Hematopoietic multipotent progenitor cell treated with erythropoietin and hydrocortisone succinate and interleukin-3 and kit ligand, for 17 days (in vitro differentiated cells): ENCODE data around the gene ELMO1.

ENCODE experiments used
- DNase-seq: peaks from one replicate; pipeline ENCODE4 v3.0.0-alpha.2; 2015; ENCODE audit warnings: low spot score

The ELMO1 gene

DNA sequence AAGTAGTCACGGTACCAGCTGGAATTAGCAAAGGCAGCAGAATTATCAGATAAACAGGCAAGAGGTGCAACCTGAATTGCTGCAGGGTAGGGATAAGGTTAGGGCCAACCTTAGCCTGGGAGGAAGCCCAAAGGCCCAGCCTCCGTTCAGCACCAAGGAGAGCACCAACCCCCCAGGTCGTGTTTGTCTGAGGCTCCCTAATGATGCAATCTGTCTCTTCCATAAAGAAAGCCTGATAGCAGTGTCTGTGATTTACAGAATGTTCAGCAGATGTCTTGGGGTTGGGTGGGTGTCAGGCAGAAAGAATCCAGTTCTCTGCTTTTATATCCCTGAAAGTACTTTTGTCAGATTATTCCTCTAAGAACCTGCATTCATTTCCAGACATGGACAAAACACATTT, 396.0 kb downstream of the ELMO1 start:
- DNase-seq, result no peak

DNA sequence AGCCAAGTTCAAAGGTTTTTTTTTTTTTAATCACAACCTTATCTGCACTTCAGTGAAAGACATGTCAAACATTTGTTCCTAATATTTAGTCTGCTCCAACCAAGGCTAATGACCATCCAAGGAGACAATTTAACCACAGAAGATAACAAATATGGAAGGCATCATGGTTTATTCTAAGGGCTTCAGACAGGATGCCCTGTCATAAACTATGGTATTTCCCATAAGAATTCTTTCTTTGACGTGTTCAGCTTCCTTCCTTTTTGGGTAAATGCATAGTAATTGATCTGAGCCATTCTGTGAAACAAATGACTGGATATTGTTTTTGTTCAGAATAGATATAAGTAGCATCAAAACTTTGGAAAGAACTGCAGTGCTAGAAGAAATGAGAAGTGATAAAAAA, 397.9 kb downstream of the ELMO1 start:
- DNase-seq, result no peak

DNA sequence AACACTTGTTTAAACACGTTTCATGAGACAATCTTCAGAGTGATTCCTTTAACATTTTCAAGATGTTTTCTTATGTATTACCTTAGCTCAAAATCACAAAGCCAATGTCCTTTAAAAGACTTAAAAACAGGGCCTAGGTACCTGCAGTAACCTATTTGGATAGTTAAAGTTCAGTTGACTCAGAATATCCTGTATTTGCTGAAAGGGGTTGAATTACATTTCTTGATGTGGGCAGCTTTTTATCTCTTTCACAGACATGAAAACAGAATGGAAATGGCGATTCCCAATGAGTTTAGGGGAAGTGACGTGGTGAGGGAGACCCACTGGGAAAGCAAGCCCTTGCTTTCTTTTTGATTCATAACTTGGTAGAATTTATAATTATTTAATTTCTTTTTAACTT, 400.0 kb downstream of the ELMO1 start:
- no peak for DNase-seq

DNA sequence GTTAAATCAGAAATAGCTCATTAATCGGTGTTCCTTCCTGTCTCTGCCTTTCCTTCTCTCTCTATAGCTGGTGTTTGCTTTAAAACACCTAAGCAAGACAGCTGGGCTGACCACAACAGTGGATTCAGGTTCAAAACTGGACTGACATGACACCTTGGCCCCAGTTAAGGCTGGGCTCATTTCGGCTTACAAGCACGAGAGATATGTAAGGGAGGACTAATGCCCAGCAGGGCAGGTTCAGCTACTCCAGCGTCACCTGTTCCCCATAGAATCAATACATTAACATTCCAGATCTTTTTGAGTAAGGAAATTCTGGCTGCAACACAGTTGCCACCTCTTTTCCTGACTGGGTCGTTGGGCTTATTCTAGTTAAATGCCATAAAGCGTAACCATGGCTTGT, 401.4 kb downstream of the ELMO1 start:
- DNase-seq, result no peak

DNA sequence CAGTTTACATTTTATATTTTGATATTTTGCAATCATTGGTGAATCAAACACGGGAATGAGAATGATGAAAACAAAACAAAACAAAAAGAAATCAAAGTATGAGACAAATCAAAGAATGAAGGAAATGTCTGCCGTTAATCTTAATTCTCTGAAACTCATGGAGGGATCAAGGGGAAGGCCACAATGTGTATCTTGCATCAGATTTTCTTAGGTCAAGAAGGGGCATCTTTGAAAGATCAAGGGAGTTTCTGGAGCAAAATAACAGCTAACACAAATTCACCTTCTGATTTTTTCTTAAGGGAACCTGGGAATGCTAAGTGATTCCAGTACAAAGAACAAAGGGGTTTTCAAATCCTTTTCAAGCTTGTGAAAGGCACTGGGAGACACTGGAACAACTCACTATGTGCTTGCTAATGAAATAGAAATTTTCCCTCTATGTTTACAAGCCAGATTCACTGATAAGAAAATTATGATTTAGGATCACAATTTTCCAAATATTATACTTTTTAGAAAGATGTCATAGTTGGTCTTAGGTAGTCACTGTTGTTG, 402.1 kb downstream of the ELMO1 start:
- DNase-seq, result no peak

DNA sequence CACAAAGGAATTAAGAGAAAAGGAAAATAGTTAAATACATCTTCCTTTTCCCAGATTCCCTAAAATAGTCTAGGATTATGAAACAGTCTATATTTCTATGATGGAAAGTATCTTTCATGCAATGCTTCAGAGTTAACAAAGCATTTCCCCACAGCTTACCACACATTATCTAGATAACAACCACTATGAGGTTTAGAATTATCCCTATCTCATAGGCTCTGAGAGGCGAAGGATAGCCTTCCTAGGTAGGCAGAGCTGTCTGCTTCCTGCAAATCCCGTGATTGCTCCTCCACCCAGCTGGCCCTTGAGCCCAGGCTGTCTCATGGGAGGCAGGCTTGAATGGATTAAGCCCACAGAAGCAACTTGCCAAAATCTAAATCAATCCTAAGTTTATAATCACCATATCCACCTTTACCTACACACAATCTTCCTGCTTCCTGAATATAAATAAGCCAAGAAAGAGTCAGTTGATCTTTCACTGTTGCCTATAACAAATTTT, 402.9 kb downstream of the ELMO1 start:
- no peak for DNase-seq

DNA sequence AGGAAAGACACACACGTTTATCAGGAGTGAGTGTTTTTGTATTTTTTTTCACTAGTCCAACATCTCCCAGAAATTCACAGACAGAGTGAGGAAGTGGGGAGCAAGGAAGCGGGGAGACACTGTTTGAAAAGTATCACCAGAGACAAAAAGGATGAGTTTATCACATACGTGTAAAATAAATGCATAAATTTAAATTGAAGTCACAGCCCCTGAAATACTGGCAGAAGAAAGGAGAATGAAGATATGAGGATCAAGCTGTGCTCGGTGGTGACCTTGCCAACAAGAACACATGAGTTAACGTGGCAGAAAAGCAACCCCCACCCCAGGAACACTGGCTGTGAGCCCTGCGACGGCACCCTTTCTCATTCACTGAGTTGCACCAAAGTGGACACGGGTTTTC, 407.2 kb downstream of the ELMO1 start:
- no peak for DNase-seq

DNA sequence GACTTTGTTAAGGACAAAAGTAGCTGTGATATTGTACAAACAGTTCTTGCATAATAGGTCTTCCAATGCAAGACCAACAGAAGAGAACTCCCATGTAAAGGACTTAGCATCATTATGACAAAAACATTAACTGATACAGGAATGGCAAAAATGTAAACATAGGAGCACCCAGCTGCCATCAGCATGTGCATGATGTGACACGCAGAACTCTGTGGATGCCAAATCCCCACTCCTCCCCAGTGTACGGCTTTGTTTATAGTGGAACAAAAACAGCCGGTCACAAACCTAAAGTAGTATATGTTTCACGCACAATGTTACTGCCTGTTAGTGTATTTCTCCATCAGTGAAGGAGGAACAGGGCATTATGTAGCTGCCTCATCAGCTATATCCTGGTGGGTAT, 408.3 kb downstream of the ELMO1 start:
- DNase-seq, result no peak

DNA sequence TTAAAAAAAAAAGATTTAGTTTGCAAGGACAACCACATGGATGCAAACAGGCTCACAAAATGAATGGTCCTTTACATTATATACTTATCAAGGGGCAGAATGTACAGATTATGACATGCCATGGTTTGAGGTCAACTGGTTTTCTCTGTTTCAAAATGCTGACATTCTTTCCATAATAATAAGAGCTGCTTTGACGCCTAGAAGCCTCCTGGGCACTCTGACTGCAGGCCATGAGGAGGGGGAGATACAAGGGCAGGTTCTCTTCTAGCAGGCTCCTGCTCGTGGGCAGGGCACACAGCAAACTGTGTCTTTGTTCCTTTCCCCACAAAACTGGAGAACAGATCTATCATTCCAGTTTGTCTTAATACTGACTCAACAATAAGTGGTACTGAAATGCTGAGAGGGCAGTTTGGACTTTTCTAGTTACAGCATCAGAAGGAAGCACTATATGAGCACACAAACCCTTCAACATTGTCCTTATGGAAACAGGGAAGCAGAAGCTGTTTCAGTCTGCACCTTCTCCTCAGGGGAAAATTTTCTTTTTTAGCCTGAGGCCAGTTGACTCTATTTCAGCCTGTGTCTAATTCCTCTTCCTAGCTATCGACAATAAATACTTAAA, 409.4 kb downstream of the ELMO1 start:
- DNase-seq, result no peak

DNA sequence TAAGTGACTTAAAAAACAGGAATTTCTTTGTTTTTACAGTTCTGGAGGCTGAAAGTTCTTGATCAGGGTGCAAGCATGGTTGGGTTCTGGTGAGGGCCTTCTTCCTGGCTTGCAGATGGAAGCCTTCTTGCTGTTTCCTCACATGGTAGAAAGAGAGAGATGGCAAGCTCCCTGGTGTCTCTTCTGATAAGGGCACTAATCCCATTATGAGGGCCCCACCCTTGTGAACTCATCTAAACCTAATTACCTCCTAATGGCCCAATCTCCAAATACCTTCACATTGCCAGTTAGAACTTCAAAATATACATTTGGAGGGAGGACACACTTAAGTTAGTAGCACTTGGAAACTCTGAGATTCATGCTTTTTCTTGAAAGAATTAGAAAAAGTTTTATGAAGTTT, 410.0 kb downstream of the ELMO1 start:
- no peak for DNase-seq

DNA sequence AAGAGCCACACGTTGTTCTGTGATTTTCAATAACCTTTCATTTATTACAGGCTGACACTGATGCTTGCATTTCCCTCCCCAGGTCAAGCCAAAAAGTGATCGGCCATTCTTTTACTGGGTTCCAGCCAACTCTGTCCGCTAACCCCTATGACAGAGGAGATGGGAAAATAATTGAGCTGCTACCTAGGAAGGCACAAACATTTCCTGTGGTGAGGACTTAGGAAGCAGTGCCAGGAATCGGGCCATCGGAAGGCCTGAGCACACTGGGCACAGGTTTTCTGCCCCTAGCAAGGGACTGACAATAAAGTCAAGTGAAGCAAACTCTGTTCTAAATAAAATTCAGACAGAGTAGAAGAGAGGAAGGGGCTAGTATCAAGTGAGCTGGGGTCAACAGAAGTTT, 411.4 kb downstream of the ELMO1 start:
- no peak for DNase-seq

DNA sequence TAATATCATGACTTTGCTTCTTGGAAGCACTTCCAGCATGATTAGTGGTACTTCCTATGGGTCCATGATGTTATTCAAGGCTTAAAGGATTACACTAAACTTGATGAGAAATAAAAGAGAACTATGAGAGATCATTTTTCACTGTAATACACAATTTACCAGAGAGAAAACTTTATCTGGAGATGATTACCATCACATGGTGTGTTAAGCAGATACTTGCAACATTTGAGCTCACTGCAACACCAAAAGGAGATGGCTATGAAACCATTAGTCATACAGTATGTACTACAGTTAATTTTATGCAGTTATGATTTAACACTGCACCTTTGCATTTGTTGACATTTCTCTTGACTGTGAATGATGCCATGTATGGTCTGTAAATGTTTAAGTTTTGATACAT, 413.0 kb downstream of the ELMO1 start:
- DNase-seq, result no peak

DNA sequence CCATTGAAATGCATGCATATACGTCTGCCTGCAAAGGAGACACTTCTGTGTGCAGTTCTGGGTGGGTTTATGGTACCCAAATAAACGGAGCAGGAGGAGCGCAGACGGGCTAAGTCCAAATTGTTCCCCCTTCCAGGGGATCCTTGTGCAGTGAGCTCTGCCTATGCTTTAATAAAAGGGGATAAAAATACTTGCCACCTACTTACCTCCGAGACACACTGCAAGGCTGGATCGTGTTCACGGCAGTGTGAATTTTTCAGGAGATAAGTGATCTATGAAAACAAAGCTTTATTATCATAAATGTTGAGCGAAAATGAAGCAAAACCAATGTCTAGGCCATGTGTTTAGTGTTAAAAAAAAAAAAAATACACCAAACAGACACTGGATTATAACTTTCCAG, 415.5 kb downstream of the ELMO1 start:
- DNase-seq, result no peak

DNA sequence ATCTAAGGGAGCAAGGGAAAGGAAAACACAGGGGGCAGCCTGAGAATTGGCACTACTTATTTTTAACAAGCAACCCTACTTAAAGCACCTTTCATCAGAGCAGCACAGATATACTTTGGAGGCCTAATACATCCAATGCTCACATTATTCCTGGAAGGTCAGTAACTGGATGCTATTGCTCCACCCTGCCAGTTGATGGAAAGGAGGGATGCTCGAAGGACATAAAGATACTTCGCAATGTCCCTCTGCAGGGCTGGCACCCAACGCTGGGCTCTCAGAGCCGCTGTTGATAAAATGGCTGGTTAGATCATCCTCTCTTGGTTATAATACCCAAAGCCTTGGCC, 416.4 kb downstream of the ELMO1 start:
- DNase-seq, result no peak

DNA sequence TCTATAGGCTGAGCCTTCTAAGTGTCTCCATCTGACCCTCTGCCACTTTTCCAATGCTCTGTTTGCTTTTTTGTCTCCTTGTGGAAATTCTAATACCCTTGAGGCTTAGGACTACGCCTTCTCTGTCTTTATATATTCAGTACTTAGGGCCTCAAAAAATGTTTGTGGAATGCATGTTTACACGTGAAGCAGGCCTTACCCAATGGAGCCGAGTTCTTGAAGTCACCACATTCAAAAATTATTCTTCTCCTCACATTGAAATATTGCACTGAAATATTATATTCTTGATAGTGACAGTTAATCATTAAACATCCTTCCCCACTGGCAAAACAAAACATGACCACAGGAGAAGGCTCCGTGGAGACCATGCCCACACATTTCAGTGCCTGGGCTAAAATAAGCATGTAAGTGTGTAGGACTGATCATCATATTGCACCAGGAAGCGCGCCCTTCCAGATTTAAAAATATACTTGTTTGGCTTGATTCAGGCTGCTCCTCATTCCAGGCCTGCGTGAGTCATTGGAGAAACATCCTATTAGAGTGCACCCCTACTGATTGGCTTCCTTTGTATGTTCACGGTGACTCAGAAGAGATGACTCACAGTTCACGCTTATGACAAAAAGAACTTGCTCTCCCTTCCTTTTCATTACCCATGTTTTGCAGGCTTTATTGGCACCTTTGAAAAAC, 416.9 kb downstream of the ELMO1 start:
- no peak for DNase-seq

DNA sequence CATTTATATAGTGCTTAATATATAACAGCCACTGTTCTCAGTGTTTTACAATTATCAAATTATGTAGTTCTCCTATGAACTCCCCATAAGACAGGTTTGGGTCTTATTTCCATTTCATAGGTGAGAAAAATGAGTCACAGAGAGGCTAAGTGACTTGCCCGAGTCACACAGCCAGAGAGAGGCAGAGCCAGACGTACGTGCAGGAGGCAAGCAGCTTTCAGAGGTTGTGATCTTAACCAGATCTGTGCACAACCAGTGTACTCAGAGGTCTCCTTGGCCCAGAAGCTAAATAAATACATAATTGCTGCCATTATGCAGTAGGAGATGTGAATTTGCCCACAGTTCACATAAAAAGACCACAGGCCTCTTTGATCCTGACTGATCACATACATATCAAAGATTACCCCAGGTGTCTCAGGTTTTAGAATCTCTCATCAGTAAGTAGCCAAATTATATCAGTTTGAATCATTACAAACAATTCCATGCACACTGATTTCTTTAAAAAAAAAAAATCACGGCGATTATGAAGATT, 419.7 kb downstream of the ELMO1 start:
- no peak for DNase-seq

DNA sequence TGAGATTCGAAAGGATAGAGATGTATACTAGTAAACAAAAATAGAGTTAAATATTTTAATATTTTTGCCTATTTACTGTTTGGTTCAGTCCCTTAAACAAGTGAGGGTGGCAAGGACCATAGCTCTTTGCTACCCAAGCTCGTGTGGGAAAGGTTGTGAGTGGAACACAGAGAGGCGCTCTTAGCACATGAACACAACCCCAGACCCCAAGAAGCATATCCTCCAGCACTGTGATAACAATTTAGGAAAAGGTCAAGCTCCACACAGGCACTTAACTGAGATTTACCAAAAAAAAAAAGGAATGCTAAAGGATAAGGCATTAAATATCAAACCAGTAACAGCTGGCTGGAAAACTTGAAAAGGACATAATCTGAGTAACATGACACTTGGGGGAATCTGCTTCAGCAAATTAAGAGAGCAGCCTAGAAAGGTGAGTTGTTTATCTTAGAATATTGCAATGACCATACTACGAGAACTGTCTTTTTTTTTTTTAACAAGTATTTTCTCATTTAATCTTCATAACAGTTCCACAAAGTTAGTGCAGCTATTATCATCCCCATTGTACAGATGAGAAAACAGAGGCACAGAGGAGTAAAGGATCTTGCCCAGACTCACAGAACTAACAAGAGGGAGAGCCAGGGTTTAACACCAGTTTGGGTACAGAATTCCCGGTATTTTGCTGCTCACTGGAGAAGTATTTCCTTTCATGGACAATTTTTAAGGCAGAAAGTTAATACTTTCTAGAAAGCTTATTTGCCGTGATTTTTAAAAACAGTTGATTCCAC, 420.9 kb downstream of the ELMO1 start:
- no peak for DNase-seq

DNA sequence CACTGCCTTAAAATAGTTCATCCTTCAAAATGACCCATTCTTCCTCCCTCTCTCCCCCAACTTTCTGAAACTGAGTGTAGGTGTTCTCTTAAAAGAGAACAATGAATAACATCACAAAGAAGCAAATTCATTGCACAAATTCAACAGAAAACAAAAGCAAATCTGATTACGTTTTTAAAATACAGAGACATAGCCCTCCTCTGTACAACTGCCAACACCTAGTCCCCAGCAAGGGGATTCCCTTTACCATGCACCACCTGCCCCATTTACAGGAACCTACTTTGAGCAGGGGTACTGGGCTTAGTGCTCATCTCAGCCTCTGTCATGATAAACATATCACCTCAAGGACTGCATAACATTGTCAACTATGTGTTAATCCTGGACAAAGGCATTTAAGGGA, 421.6 kb downstream of the ELMO1 start:
- no peak for DNase-seq

DNA sequence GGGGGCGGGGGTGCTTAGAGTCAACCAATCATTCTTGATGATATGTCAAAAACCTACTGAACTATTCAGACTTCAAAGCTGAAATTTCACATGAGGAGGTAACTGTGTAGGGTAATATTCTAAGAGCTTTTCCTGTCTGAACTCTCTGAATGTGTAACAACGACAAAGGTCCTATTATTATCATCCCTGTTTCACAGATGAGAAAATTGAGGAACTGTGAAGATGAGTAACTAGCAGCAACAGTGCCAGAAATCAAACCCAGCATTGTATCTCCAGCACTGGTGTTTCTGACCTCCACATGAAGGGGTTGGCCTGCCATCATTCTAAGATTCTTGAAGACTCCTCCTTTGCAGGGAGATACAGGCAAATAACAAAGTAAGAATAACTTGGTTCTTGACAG, 429.7 kb downstream of the ELMO1 start:
- DNase-seq, result no peak

DNA sequence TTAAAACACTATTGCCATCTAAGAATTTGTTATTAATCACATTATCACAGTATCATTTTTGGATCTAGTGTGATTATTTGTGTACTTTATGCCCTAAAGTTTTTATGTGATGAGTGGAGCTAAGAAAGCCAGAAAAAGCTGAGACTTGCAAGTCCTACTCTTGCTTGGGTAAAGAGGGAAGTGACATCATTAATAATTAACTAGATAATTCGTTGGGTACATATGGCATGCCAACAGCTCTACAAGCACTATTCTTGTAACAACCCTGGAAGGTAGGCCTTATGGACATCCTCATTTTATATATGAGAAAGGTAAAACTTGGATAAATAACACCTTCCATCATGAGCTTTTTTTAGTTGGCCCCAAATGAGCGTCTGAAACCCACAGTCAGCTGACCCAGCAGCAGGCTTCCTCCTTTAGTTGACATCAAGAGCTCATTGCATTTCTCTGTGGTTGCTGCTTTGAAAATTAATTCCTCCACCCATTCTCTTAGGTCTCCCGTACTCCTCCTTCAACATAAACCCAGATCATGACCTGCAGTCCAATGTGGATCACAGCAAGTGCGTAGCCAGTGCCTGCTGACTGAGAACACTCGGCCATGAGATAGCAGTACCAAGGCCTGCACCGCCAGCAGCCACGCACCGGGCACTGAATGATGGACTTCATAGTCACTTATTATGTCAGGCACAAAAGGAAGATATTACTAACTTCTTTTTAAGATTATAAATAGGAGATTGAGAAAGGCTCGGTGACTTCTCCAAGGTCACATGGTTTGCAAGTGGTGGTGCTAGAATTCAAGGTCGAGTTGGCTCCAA, 432.4 kb downstream of the ELMO1 start:
- DNase-seq, result no peak

DNA sequence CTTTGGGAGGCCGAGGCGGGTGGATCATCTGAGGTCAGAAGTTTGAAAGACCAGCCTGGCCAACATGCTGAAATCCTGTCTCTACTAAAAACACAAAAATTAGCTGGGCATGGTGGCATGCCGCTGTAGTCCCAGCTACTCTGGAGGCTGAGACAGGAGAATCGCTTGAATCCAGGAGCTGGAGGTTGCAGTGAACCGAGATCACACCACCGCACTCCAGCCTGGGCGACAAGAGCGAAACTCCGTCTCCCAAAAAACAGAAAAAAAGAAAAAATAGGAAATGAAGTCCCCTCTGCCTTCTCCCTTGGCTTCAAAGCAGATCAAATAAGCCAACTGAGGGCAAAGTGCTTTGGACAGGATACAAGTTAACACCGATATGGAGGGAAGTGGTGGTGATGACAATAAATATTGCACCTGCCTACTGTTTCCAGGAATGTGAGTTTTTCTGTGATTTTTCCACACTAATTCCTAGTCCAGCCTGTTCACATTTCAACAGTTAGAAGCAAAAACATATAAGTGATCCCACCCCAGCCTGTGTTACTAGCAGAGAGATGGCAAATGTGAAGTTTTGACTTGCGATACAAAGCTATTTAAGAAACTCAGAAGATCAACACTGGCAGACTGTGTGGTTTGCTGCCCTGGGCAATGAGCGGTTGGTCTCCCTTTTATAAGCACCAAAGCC, 433.2 kb downstream of the ELMO1 start:
- DNase-seq, result no peak
